Measurements from ENCODE around the gene RELL1.

The RELL1 gene

DNA sequence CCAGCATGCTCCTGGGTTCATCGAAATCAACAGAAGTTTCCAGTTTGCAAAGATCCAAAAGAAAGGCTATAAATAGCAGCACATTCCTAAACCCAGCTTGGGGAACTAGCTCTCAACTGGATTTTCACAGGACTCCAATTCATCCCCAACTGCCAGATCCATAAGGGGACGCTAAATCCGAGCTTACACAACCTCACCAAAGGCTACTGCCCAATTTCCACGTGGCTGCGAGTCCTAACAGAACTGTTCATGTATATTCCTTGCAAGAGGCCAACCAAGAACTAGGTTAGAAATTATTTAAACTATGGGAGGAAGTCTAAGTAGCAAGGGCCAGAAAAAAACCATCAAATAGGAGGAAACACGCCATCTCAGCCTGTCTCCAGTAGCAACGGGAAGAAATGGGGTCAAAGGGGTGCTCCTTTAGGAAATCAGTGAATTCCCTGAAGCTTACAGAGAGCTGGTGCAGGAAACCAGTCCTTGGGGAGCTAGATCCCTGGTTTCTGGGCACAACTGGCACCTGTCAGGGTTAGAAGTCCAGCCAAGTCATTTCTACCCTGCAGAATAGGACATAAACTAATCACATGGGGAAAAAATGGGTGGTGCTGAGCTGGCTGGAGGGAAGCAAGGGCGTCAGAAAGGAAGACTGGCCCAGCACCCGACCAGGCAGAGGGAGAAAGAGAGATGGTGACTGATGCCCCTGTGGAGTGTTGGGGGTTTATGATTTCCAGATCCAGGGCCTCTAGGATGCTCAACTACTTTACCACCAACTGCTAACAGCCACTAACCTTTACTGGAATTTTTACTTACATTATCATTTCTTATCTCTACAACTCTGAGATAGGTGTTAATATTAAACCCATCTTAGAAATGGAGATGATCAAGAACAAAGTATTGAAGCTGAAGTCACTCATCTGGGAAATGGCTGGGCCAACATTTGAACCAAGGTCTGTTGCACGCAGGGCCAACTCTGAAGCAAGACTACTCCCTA, 20.5 kb downstream of the RELL1 start:
- no peak for DNase-seq (ENCODE audit: low spot score)

DNA sequence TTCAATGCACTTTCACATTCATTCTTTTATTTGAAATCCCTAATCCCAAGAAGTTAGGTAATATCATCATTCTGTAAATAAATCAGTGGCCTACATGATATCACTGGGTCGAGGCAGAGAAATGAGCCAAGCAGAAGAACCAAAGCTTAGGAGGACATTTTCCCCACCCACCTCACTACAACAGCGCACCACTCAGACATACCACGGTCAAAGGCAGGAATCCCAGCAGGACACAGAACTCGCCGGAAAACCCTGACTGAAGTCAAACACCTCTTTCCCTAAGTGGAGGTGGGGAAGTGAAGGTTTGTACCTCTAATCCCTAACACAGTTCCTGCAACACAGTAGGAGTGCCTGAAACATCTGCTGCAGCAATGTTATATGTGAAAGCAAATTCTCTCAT, 21.5 kb downstream of the RELL1 start:
- no peak for DNase-seq (ENCODE audit: low spot score)

- no peak for DNase-seq (ENCODE audit: low spot score)
Observed at GRCh38 chr4:37663552-37663951, 22.6 kb downstream of the RELL1 start.

GRCh38 chr4:37662861-37663390, 23.2 kb downstream of the RELL1 start:
- DNase-seq (ENCODE audit: low spot score): no peak

GRCh38 chr4:37662251-37662650, 23.9 kb downstream of the RELL1 start:
- DNase-seq (ENCODE audit: low spot score): no peak

DNA sequence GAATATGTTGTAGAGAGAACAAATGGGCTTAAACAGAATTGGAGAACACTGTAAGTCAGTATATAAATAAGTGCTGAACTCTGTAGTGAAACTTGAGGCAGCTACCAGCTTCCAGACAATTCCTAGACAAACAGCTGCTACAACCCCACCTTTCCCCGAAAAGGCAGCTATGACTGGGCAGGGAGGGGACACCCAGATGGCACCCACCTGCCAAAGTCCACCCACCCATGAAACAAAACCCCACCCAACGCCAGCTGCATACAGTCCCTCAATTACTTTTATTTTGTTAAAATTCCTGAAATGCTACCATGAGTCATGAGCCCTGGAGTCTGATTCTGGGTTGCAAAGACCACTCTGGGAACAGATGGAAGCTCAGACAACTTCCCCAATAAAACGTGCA, 24.4 kb downstream of the RELL1 start:
- DNase-seq (ENCODE audit: low spot score): no peak

GRCh38 chr4:37659696-37660095, 26.5 kb downstream of the RELL1 start:
- DNase-seq (ENCODE audit: low spot score): no peak

DNA sequence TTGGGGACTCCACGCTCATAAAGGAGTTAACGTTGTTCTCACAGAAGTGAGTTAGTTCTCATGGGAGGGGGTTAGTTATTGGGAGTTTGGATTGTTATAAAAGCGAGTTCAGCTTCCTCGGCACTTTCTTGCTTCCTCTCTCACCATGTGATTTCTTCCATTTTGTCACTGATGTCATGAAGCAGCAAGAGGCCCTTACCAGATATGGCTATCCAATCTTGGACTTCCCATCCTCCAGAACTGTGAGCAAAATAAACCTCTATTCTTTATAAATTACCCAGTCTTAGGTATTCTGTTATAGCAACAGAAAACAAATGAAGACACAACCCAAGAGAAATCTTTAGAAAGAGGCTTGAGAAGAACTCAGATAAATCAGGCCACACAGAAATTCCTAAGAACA, 29.5 kb downstream of the RELL1 start:
- no peak for DNase-seq (ENCODE audit: low spot score)

GRCh38 chr4:37653601-37654000, 32.6 kb downstream of the RELL1 start:
- DNase-seq (ENCODE audit: low spot score): no peak

DNA sequence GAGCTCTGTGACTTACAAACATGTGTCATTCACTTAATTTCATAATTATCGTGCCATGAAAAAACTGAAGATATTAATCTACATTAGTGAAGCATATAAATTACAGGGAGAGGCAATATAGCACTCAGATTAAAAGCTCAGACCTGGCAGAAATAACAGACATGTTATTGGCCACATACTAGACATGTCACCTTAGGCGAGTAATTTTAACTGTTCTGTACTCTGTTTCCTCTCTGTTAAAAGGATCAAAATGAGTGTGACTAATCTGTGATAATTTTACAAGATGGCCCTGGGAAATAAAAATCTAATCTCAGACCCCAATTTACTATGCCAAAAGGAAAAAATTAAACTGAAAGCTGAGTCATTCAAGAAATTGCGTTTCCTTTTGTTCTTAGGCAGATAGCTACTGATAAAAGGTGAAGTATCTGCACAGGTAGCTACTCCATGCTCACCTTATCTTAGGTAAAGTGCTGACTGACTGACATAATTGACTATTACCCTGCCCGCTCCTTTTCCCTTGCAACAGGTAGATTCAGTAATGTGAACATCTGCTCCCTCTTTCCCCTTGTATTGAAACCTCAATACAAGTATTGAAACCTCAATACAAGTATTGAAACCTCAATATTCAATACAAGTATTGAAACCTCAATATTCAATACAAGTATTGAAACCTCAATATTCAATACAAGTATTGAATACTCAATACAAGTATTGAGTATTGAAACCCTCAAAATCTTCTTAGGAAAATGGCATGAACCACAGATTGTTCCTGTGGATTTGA, 33.2 kb downstream of the RELL1 start:
- no peak for DNase-seq (ENCODE audit: low spot score)

GRCh38 chr4:37651781-37652377, 34.3 kb downstream of the RELL1 start:
- no peak for DNase-seq (ENCODE audit: low spot score)

GRCh38 chr4:37650481-37650880, 35.7 kb downstream of the RELL1 start:
- DNase-seq (ENCODE audit: low spot score): no peak

GRCh38 chr4:37649268-37649667, 36.9 kb downstream of the RELL1 start:
- DNase-seq (ENCODE audit: low spot score): no peak

GRCh38 chr4:37648084-37648817, 37.9 kb downstream of the RELL1 start:
- no peak for DNase-seq (ENCODE audit: low spot score)

DNA sequence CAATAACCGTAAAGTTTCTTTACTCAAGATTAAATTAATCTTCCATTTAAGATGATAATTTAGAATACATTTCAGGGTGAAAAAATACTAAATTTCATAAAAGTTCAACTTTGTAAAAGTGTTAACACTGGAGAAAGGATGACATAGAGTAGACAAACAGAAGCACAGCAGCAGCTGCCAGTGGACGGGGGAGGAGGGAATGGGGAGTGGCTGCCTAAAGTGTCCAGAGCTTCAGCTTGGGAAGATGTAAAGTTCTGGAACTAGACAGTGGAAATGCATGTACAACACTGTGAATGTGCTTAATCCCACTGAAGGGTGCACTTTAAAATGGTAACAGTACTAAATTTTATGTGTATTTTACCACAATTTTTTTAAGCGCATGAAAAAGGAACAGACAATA, 39.9 kb downstream of the RELL1 start:
- DNase-seq (ENCODE audit: low spot score): no peak

- DNase-seq (ENCODE audit: low spot score): no peak
Observed at GRCh38 chr4:37645736-37646135, 40.4 kb downstream of the RELL1 start.

DNA sequence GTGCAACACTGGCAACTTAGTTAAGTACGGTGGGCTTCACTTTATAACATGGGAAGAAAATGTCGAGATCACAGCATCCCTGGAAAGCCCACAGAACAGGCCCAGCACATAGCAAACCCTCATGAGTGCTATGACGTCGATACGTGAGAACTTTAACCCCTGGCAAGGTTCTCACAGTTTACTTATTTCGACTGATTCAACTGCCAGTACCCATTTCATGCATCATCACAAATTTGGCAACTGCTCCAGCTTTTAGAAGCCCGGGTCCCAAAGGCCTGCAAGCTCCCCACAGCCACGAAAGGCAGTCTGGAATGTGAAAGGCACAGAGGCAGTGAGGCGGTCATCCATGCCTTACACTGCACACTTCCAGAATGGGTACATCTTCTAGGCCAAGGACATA, 41.2 kb downstream of the RELL1 start:
- no peak for DNase-seq (ENCODE audit: low spot score)

DNA sequence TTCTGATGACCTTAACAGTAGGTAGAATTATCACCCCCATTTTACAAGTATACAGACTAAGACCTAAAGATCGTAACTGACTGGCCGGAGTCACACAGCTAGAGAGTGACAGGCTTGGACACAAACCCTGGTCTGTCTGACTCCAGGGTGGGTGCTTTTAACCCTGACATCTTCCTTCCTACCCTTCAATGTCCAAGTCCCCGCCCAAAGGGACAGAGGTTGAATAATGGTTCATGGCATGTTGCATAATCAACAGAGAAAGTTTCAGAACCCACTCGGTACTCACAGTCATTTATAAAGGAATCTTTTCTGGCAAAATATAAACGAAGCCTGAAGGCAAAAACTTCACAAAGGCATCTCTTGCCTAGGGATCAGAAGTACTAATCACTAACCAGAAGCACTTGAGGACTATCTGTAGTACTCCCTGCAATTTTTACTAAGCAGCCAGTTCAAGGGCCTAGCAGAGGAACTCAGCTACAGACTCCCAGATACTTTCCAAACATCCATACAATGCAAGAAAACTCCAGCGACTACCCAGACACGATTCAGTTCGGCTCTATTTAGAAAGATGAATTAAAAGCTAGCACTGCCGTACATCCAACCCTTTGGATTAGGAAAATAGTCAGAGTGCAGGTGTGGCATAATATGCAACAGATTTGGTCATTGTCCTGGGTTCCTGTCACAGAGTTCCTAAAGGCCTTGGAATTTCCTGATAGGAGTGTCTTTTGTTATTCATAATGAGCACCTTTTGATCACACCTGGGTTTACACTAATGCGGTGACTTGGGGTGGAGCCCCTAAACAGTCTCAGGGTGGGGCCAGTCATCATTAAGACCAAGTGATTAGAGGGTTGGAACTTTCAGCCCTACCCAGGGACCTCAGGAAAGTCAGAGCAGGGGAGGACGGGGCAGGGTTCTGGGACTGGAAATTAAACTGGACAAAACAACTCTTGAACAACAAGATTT, 44.0 kb downstream of the RELL1 start:
- DNase-seq (ENCODE audit: low spot score): no peak

GRCh38 chr4:37641352-37641751, 44.8 kb downstream of the RELL1 start:
- DNase-seq (ENCODE audit: low spot score): no peak

DNA sequence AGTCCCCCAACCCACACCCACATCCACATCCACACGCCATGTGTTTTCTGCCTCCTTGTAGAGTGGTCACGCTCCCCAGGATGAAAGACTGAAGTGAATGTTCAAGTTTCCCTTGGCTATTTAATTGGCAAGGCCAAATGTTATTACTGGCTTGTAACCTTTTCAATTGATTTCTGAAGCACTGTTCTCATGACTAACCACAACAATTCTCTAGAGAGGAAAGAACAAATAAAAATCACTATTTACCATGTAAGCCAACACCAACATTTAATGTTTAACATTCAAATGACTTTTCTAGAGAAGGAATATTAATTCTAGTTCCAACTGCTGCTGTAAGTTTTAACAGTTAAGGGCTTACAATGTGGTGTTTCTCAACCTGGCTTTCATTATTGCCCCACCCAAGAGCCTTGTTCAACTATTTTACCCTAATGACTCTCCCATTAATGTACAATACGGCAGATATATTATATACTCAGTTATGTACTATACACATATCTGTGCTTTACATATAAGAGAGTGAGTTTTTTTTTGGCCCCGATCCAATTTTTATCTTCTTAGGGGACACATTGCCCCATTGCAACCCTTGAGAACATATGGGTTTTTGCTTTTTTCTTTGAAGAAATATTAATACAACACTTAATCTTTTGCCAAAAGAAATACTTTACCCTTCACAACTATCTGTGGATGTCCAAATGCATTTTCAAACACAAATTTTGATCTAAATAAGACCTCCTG, 46.5 kb downstream of the RELL1 start:
- no peak for DNase-seq (ENCODE audit: low spot score)

Measured in germinal center (tissue), 1 donor.